ENCODE measurements around the gene BRAF.

DNA sequence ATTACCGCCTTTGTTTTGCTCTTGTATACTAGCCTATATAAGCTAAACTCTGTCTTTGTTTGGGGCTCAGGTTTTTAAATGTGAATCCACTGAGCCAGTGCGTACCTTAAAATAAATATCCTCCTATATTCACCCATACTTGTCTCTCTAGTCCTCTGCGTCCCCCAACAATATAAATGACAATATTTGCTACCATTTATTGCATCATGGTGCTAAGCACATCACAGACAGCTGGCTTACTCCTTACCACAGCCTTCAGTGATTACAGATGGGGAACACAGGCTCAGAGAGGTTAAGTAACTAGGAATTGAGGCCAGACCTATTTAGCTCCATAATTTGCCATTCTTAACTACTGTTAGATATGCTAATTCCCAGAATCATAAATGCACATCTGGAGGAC is 255.4 kb downstream of the BRAF start:
- TF ChIP-seq EZH2 (IDR thresholded peaks at IDR 0.05; ENCODE audit: low read length, unreplicated experiment): no peak
- TF ChIP-seq, protein P1, sequence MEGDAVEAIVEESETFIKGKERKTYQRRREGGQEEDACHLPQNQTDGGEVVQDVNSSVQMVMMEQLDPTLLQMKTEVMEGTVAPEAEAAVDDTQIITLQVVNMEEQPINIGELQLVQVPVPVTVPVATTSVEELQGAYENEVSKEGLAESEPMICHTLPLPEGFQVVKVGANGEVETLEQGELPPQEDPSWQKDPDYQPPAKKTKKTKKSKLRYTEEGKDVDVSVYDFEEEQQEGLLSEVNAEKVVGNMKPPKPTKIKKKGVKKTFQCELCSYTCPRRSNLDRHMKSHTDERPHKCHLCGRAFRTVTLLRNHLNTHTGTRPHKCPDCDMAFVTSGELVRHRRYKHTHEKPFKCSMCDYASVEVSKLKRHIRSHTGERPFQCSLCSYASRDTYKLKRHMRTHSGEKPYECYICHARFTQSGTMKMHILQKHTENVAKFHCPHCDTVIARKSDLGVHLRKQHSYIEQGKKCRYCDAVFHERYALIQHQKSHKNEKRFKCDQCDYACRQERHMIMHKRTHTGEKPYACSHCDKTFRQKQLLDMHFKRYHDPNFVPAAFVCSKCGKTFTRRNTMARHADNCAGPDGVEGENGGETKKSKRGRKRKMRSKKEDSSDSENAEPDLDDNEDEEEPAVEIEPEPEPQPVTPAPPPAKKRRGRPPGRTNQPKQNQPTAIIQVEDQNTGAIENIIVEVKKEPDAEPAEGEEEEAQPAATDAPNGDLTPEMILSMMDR (conservative IDR thresholded peaks at IDR 0.05; ENCODE audit: low read depth, low read length): no peak
- no peak for TF ChIP-seq EZH2phosphoT487 (IDR thresholded peaks at IDR 0.05; ENCODE audit: borderline replicate concordance, low read length)

Data from PC-3 (cell line).